ENCODE measurements around the gene NCDN.

DNA sequence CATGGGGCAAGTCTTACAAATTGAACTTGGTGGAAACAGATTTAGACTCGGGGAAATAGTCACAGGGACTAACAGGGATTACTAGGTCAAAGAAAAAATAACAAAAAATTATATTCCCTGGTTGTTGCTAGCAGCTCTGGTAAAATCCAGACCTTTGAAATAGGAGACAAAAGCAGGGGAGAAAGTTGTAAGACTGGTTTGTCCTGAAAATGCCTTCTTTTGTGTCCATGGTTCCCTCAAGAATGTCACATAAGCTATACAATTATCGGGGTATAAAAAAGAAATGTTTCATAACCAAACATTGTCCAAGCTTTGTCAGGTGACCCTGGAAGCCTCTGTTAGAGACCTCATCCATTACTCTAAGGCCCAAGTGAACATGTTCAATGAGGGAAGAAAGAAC is 33.5 kb upstream of the NCDN start:
- TF ChIP-seq EZH2phosphoT487 (IDR thresholded peaks at IDR 0.05; ENCODE audit: insufficient read depth, low read depth) (no peak), EZH2 (IDR thresholded peaks at IDR 0.05; ENCODE audit: insufficient read depth, poor library complexity, severe bottlenecking) (no peak)
